Thoracic aorta (tissue), 2 donors: ENCODE results near the gene LCN6. TPM values are rescaled to one million over a fixed set of nuclear protein-coding genes. Genes with fewer than 3 reads are reported as not detected.

Experiments used
- ATAC-seq: fragments of 150-250 bp; one replicate; pipeline ENCODE4 v1.8.0; 2017; ENCODE audit warnings: low read depth; ENCODE audit not compliant: insufficient number of reproducible peaks, low FRiP score
- DNase-seq: peaks from one replicate; pipeline ENCODE4 v3.0.0-alpha.2; 2020; ENCODE audit warnings: low spot score
- H3K27ac ChIP-seq, 2 donors: fragments of 200-600 bp; sonication (generic); 1 replicate in 1 of 2; 2 replicates in 1 of 2; pipeline ENCODE4 v1.5.1; 2016; ENCODE audit warnings: mild to moderate bottlenecking in 2 of 2, moderate library complexity in 2 of 2
- H3K27me3 ChIP-seq: fragments of 200-600 bp; sonication (generic); replicated peaks from 2 replicates; pipeline ENCODE4 v1.6.0; 2016; ENCODE audit warnings: mild to moderate bottlenecking; ENCODE audit not compliant: insufficient read depth
- H3K36me3 ChIP-seq: fragments of 200-600 bp; sonication (generic); one replicate; pipeline ENCODE4 v1.5.1; 2016
- H3K4me1 ChIP-seq, 2 donors: fragments of 200-600 bp; sonication (generic); 1 replicate in 1 of 2; 2 replicates in 1 of 2; pipeline versions ENCODE4 v1.5.1 to v1.6.0; 2016; ENCODE audit warnings: low read depth in 2 of 2, mild to moderate bottlenecking in 1 of 2; ENCODE audit not compliant: control insufficient read depth in 1 of 2
- H3K4me3 ChIP-seq: fragments of 200-600 bp; sonication (generic); 2 replicates; pipeline ENCODE4 v1.5.1; 2016; ENCODE audit warnings: mild to moderate bottlenecking
- H3K9me3 ChIP-seq: fragments of 200-600 bp; sonication (generic); 2 replicates; pipeline ENCODE4 v1.5.1; 2016
- CTCF ChIP-seq: fragments of 200-600 bp; sonication (generic); IDR thresholded peaks from one replicate; pipeline ENCODE4 v1.5.1; 2019; ENCODE audit warnings: antibody characterized with exemption
- total RNA-seq, 2 donors: library from RNA; depleted of rRNA; stranded (reverse); fragments of >200 nt; gene quantifications; one replicate each; pipeline versions ENCODE4 v1.1.0 to v1.2.3, GENCODE V29; 2016

Gene LCN6
- total RNA-seq, 2 donors from 2014 or later = 4.5 to 25.3 TPM

- H3K27me3 ChIP-seq = peaks cover 3% of the 10 kb centered on the region
- H3K4me3 ChIP-seq = no peak overlapping the region
Observed at GRCh38 chr9:136743639-136744211, 4.6 kb downstream of the LCN6 start.

GRCh38 chr9:136742591-136743391 lies 5.5 kb downstream of the LCN6 start, which contains the start of gene LCN10:
Gene LCN10, minus strand, starts transcription at chr9:136742940. Its CDS starts 37 bp downstream, at chr9:136742903.
- TF ChIP-seq CTCF = no peak
- no peak for DNase-seq
- no peaks in the 10 kb centered on the region for H3K9me3 ChIP-seq
- no peak within 1 kb of the TSS for H3K4me3 ChIP-seq
- ATAC-seq = no peak
- H3K4me1 ChIP-seq = peaks cover 0 to 10% of the 10 kb centered on the region in 2 donors
- H3K27me3 ChIP-seq = peaks cover 3% of the 10 kb centered on the region
- H3K27ac ChIP-seq = no peak within 1 kb of the TSS
- H3K36me3 ChIP-seq = no peaks in the 10 kb centered on the region

More at GRCh38 chr9:136743639-136744211, 4.6 kb downstream of the LCN6 start:
- no peak for TF ChIP-seq CTCF
- H3K27ac ChIP-seq = no peak overlapping the region
- H3K36me3 ChIP-seq = no peaks in the 10 kb centered on the region
- H3K4me1 ChIP-seq = peaks cover 0 to 10% of the 10 kb centered on the region in 2 donors
- H3K9me3 ChIP-seq = no peaks in the 10 kb centered on the region
- DNase-seq (no peak), ATAC-seq (no peak)

DNA sequence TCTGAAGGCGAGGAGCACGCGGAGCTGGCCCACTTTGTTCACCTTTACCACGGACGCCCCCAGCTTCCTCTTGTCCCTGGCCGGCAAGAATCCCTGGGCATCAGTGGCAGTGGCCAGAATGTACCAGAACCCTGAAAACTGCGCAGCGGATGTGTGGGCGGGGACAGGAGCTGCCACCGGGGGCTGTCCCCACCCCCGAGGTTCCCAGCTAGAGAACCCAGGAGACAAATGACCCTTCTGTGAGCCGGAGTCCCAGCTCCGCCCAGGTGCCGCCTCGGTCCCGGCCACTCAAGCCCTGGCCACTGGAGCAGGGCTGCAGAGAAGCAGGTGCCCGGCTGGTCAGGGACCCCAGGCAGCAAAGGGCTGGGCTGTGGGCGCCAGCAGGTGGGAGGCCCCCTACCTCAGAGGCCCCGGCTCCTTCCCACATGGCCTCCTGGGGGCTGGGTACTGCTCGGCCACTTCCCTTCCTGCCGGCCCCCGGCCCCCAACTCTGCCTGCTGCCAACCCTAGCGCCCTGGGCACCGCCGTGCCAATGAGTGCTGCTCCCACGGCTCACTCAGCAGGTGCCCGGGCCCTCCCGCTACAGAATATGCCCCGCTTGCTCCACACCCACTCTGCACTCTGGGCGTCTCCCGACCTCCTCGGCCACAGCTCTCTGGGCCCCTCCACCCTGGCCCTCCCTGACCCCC lies 6.3 kb downstream of the LCN6 start:
- TF ChIP-seq CTCF = no peak
- no peak overlapping the region for H3K27ac ChIP-seq
- no peak overlapping the region for H3K4me3 ChIP-seq
- ATAC-seq (no peak), DNase-seq (no peak)
- peaks cover 3% of the 10 kb centered on the region for H3K27me3 ChIP-seq
- H3K9me3 ChIP-seq = no peaks in the 10 kb centered on the region
- no peaks in the 10 kb centered on the region for H3K36me3 ChIP-seq
- H3K4me1 ChIP-seq = peaks cover 0 to 10% of the 10 kb centered on the region in 2 donors

- Histone ChIP-seq H3K36me3 (no peaks in the 10 kb centered on the region), H3K4me3 (no peak overlapping the region), H3K27ac (no peak overlapping the region), H3K9me3 (no peaks in the 10 kb centered on the region), H3K4me1 (peaks cover 0 to 10% of the 10 kb centered on the region in 2 donors), H3K27me3 (peaks cover 3% of the 10 kb centered on the region)
- TF ChIP-seq CTCF = no peak
- ATAC-seq = no peak
- no peak for DNase-seq
Observed at GRCh38 chr9:136740971-136741882, 7.1 kb downstream of the LCN6 start.
